HG03280 (cell line): ENCODE results near the gene PFDN6.

Experiments
- ATAC-seq: cut with Tn5 transposase; IDR thresholded peaks from one replicate; pipeline ENCODE4 v1.9.1; 2021; ENCODE audit warnings: mild to moderate bottlenecking, moderate library complexity; ENCODE audit not compliant: unreplicated experiment

Gene PFDN6

GRCh38 chr6:33294086-33294823, 4.9 kb downstream of the PFDN6 start:
- ATAC-seq = no peak

- no peak for ATAC-seq
Observed at GRCh38 chr6:33295621-33296369, 6.4 kb downstream of the PFDN6 start.

GRCh38 chr6:33296797-33297405, 7.5 kb downstream of the PFDN6 start:
- no peak for ATAC-seq

- no peak for ATAC-seq
Observed at GRCh38 chr6:33297406-33297955, 8.1 kb downstream of the PFDN6 start.

GRCh38 chr6:33297956-33298772, 8.8 kb downstream of the PFDN6 start:
- no peak for ATAC-seq

GRCh38 chr6:33298773-33299236, 9.4 kb downstream of the PFDN6 start, which contains the start of gene RGL2:
Gene RGL2, minus strand, starts transcription at chr6:33298942. Its CDS starts 332 bp downstream, at chr6:33298610.
- ATAC-seq = peak; percentile 28

- peak; percentile 66 for ATAC-seq
Observed at GRCh38 chr6:33299237-33299944, 10.0 kb downstream of the PFDN6 start.

DNA sequence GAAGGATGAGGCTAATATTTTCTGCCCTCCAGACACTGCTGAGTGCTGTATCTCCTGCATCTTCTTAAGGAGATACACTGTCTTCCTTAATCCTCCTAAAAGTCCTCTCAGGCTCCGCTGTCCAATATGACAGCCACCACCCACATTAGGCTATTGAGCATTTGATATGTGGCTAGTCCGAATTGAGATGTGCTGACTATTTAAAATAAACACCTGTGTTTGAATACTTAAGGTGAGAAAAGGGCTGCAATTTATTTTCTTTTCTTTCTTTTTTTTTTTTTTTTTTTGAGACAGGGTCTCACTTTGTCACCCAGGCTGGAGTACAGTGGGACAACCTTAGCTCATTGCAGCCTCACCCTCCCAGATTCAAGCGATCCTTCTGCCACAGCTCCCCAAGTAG, 12.5 kb downstream of the PFDN6 start:
- ATAC-seq = no peak

- no peak for ATAC-seq
Observed at GRCh38 chr6:33304216-33304615, 14.8 kb downstream of the PFDN6 start.

DNA sequence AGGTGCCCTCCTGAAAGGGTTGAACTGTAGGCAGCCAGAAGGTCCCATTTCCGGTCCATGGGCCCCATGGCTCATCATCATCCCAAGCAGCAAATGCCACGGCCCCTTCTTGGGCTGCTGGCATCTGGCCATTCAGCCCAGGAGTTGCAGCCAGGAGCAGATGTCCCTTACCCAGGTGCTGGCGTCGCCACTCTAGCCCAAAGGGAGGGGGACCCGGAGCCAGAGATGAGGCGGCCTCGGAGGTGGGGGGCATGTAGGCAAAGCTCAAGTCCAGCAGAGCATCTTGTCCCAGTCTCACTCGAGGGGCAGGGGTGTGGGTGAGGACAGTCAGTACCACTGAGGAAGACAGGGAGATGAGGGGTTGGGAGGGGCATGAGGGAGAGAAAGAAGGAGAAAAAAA, 15.7 kb downstream of the PFDN6 start:
- no peak for ATAC-seq

DNA sequence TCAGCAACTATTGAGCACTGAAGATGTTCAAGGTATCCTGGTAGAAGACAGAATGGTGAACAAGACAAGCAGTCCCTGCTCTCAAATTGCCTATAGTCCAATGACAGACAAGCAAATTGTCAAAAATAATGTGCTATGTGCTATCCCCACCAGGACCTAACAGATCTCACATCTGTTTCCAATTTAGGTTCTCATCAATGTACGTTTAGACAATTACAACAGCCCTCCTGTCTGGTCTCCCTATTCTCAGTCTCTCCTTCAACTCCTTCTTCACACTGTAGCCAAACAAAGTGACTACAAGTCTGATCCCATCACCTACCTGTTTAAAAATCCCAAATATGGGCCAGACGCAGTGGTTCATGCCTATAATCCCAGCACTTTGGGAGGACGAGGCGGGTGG, 17.0 kb downstream of the PFDN6 start:
- ATAC-seq = no peak

DNA sequence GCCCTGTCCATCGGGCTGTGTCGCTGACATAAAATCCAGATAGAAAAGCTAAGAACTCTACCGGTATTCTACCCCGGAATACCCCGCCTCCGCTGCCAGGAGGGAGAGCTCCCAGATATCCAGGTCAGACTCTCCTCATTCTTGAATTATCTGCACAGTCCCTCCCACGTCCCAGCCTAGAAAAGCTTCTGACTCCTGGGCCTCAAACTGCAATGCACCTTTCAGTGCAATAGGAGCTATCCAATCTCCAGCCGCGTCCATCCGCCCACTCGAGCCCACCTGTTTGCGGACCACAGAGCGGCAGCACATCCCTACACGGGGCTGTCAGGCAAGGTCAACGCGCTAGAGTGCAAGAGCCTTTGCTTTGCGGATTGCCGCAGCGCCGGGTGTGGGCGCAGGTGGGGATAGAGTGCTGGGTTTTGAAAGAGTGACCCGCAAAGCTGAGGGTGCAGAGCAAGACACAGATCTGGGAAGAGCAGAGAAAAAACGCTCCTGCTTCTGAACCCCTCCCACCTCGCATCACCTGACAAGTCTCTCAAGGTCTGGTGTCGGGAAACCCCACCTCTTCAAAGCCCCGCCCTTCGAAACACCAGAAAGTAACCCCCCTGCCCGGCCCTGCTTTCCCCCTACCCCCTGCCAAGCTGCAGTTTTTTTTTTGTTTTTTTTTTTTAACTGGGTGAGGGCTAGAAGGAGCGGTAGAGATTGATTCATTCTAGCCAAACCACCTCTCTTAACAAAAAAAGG, 23.1 kb downstream of the PFDN6 start:
- peak; percentile 31 for ATAC-seq

GRCh38 chr6:33313105-33313708, 23.8 kb downstream of the PFDN6 start:
- ATAC-seq = no peak

GRCh38 chr6:33313709-33314514, 24.5 kb downstream of the PFDN6 start, which contains the start of gene TAPBP:
Gene TAPBP, minus strand, starts transcription at chr6:33314078. Its CDS starts 37 bp downstream, at chr6:33314041.
- peak; percentile 25 for ATAC-seq

- no peak for ATAC-seq
Observed at GRCh38 chr6:33314515-33314942, 25.1 kb downstream of the PFDN6 start.

DNA sequence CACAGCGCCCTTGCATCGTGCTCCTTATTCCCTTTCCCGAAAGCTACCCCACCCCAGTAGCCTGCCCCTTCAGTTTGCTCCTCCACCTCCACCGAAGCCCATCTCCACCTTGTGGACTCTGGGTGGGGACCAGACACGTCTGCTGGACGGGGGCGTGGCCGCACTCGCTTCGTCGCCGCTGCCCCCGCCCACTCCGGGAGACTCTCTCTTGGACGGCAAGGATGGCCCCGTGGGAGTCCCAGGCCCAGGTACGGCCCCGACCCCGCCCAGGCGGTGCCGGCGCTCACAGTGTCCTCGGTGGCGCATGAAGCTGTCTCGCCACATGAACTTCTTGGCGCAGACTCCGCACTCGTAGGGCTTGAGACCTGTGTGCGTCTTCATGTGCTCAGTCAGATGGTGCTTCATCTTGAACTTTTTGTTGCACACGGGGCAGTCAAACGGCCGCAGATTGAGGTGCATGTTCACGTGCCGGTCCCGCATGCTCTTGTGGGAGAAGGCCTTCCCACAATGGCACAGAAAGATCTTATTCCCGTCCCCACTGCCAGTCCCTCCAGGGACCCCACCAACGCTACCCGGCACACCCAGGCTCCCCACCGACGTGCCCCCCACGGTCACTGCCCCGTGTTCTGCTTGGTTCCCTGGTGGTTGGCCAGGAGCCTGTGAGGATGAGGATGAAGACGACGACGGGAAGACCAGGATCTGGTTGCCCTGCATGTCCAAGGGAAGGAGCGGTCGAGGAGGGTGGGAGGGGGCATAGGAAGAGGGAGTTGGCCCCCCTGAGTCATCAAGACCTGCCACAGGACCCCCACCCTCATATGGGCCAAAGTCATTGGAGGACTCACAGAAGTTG, 25.8 kb downstream of the PFDN6 start:
- no peak for ATAC-seq
